ENCODE measurements around the gene TMC6.

Gene TMC6

GRCh38 chr17:78063489-78063888 lies 65.1 kb downstream of the TMC6 start:
- H3K9ac ChIP-seq (ENCODE audit: low read depth, low read length, poor library complexity, severe bottlenecking) = no peak overlapping the region
- H3K4me2 ChIP-seq (ENCODE audit: low read depth, low read length, poor library complexity, severe bottlenecking) = no peak overlapping the region
- no peaks in the 10 kb centered on the region for H3K27me3 ChIP-seq (ENCODE audit: insufficient read depth, low read length, poor library complexity, severe bottlenecking)
- no peak overlapping the region for H2AFZ ChIP-seq (ENCODE audit: low read length)
- no peaks in the 10 kb centered on the region for H3F3A ChIP-seq (ENCODE audit: low read depth)
- H3K79me2 ChIP-seq (ENCODE audit: insufficient read depth, low read length) = peaks cover 16% of the 10 kb centered on the region; the same call in 1 of the 2 replicates
- H3K4me1 ChIP-seq (ENCODE audit: insufficient read depth, low read length, poor library complexity, severe bottlenecking) = no peaks in the 10 kb centered on the region
- H4K20me1 ChIP-seq (ENCODE audit: insufficient read depth, low read length, poor library complexity, severe bottlenecking) = peaks cover 3% of the 10 kb centered on the region
- no peaks in the 10 kb centered on the region for H3K9me2 ChIP-seq (replicated peaks; ENCODE audit: low read depth, low read length)
- H3K36me3 ChIP-seq (ENCODE audit: insufficient read depth, low read length) = peaks cover 49% of the 10 kb centered on the region; the same call in 1 of the 2 replicates
- TF ChIP-seq CTCF (conservative IDR thresholded peaks at IDR 0.05; ENCODE audit: low read length) = no peak
- TF ChIP-seq EZH2phosphoT487 (IDR thresholded peaks at IDR 0.05; ENCODE audit: borderline replicate concordance) = no peak
- H3K4me3 ChIP-seq (ENCODE audit: low read length, poor library complexity, severe bottlenecking) = no peak overlapping the region
- no peaks in the 10 kb centered on the region for H3K9me3 ChIP-seq (ENCODE audit: insufficient read depth, low read depth, low read length)

- H3K36me3 ChIP-seq (ENCODE audit: insufficient read depth, low read length) = peaks cover 44% of the 10 kb centered on the region; the same call in 1 of the 2 replicates
- no peaks in the 10 kb centered on the region for H3K4me1 ChIP-seq (ENCODE audit: insufficient read depth, low read length, poor library complexity, severe bottlenecking)
- H4K20me1 ChIP-seq (ENCODE audit: insufficient read depth, low read length, poor library complexity, severe bottlenecking) = peaks cover 3% of the 10 kb centered on the region
- H2AFZ ChIP-seq (ENCODE audit: low read length) = no peak overlapping the region
- no peak overlapping the region for H3K4me2 ChIP-seq (ENCODE audit: low read depth, low read length, poor library complexity, severe bottlenecking)
- no peaks in the 10 kb centered on the region for H3F3A ChIP-seq (ENCODE audit: low read depth)
- H3K9ac ChIP-seq (ENCODE audit: low read depth, low read length, poor library complexity, severe bottlenecking) = no peak overlapping the region
- H3K9me2 ChIP-seq (replicated peaks; ENCODE audit: low read depth, low read length) = no peaks in the 10 kb centered on the region
- no peaks in the 10 kb centered on the region for H3K27me3 ChIP-seq (ENCODE audit: insufficient read depth, low read length, poor library complexity, severe bottlenecking)
- no peaks in the 10 kb centered on the region for H3K9me3 ChIP-seq (ENCODE audit: insufficient read depth, low read depth, low read length)
- no peak overlapping the region for H3K4me3 ChIP-seq (ENCODE audit: low read length, poor library complexity, severe bottlenecking)
- TF ChIP-seq CTCF (conservative IDR thresholded peaks at IDR 0.05; ENCODE audit: low read length) = no peak
- no peak for TF ChIP-seq EZH2phosphoT487 (IDR thresholded peaks at IDR 0.05; ENCODE audit: borderline replicate concordance)
- peaks cover 21% of the 10 kb centered on the region; the same call in 1 of the 2 replicates for H3K79me2 ChIP-seq (ENCODE audit: insufficient read depth, low read length)
Observed at GRCh38 chr17:78062596-78062995, 66.0 kb downstream of the TMC6 start.

All from Loucy (cell line).